AG09309 (cell line): ENCODE measurements around the gene ATP5MC2.

Experiments
- DNase-seq: peaks from one replicate; pipeline ENCODE4 v3.0.0-alpha.2; 2010; ENCODE audit warnings: low read depth
- H3K4me3 ChIP-seq: 2 replicates; pipeline ENCODE4 v1.5.1; 2011; ENCODE audit warnings: mild to moderate bottlenecking, low read depth, low read length, moderate library complexity; ENCODE audit not compliant: control insufficient read depth
- CTCF ChIP-seq: IDR thresholded peaks from 2 replicates; pipeline ENCODE4 v1.5.1; 2011; ENCODE audit warnings: mild to moderate bottlenecking, low read depth, low read length, inconsistent platforms; ENCODE audit not compliant: insufficient read depth, control insufficient read depth; ENCODE audit errors: missing control alignments

ATP5MC2 gene

GRCh38 chr12:53695152-53696145 lies 19.6 kb upstream of the ATP5MC2 start:
- H3K4me3 ChIP-seq, result peak overlapping the region; percentile 14
- no peak for DNase-seq
- no peak for TF ChIP-seq CTCF

GRCh38 chr12:53694756-53695151 lies 18.9 kb upstream of the ATP5MC2 start:
- no peak for DNase-seq
- no peak for TF ChIP-seq CTCF
- H3K4me3 ChIP-seq, result no peak overlapping the region

GRCh38 chr12:53688134-53688533 lies 12.3 kb upstream of the ATP5MC2 start:
- no peak for DNase-seq
- TF ChIP-seq CTCF, result no peak
- H3K4me3 ChIP-seq, result no peak overlapping the region

GRCh38 chr12:53686436-53686835 lies 10.6 kb upstream of the ATP5MC2 start:
- no peak for TF ChIP-seq CTCF
- DNase-seq, result no peak
- no peak overlapping the region for H3K4me3 ChIP-seq

GRCh38 chr12:53684654-53685220 lies 8.9 kb upstream of the ATP5MC2 start:
- DNase-seq, result no peak
- no peak for TF ChIP-seq CTCF
- H3K4me3 ChIP-seq, result no peak overlapping the region

GRCh38 chr12:53683983-53684382 lies 8.1 kb upstream of the ATP5MC2 start:
- no peak overlapping the region for H3K4me3 ChIP-seq
- TF ChIP-seq CTCF, result no peak
- DNase-seq, result no peak
